T-helper 2 cell treated with Interferon-gamma antibody and Interleukin-4, amounts not matched to agents 5 μg/mL and 100 μg/mL, for 36 hours (primary cell): ENCODE results near the gene DDB1.

Experiments used
- DNase-seq: peaks from one replicate; pipeline ENCODE4 v3.0.0; 2021; ENCODE audit warnings: low spot score
- H3K27ac Mint-ChIP-seq: one replicate; pipeline ENCODE4 v1.8.0; 2021; ENCODE audit warnings: mild to moderate bottlenecking, mixed read lengths
- H3K27me3 Mint-ChIP-seq: one replicate; pipeline ENCODE4 v1.8.0; 2021; ENCODE audit warnings: low read depth, mixed read lengths
- H3K36me3 Mint-ChIP-seq: one replicate; pipeline ENCODE4 v1.8.0; 2021; ENCODE audit warnings: low read depth, mixed read lengths
- H3K4me1 Mint-ChIP-seq: one replicate; pipeline ENCODE4 v1.8.0; 2021; ENCODE audit warnings: low read depth, mixed read lengths
- H3K4me3 Mint-ChIP-seq: one replicate; pipeline ENCODE4 v1.8.0; 2022; ENCODE audit warnings: mild to moderate bottlenecking, moderate library complexity, mixed read lengths
- H3K9me3 Mint-ChIP-seq: one replicate; pipeline ENCODE4 v1.8.0; 2021; ENCODE audit warnings: mixed read lengths

DDB1 gene

GRCh38 chr11:61307354-61307753 is 25.6 kb downstream of the DDB1 start:
- no peaks in the 10 kb centered on the region for H3K27me3 Mint-ChIP-seq
- H3K4me1 Mint-ChIP-seq = no peaks in the 10 kb centered on the region
- no peak for DNase-seq
- H3K9me3 Mint-ChIP-seq = no peaks in the 10 kb centered on the region
- H3K27ac Mint-ChIP-seq = no peak overlapping the region
- H3K4me3 Mint-ChIP-seq = no peak overlapping the region
- peaks cover 40% of the 10 kb centered on the region for H3K36me3 Mint-ChIP-seq

GRCh38 chr11:61306221-61306620 is 26.7 kb downstream of the DDB1 start:
- Mint-ChIP-seq H3K4me1 (no peaks in the 10 kb centered on the region), H3K27me3 (no peaks in the 10 kb centered on the region)

GRCh38 chr11:61305417-61305816 is 27.5 kb downstream of the DDB1 start:
- peaks cover 44% of the 10 kb centered on the region for H3K36me3 Mint-ChIP-seq
- no peaks in the 10 kb centered on the region for H3K9me3 Mint-ChIP-seq
- no peak for DNase-seq
- no peaks in the 10 kb centered on the region for H3K4me1 Mint-ChIP-seq
- no peak overlapping the region for H3K4me3 Mint-ChIP-seq
- no peaks in the 10 kb centered on the region for H3K27me3 Mint-ChIP-seq
- no peak overlapping the region for H3K27ac Mint-ChIP-seq

More at GRCh38 chr11:61306221-61306620, 26.7 kb downstream of the DDB1 start:
- no peak for DNase-seq
- no peak overlapping the region for H3K27ac Mint-ChIP-seq
- no peaks in the 10 kb centered on the region for H3K9me3 Mint-ChIP-seq
- peaks cover 44% of the 10 kb centered on the region for H3K36me3 Mint-ChIP-seq
- no peak overlapping the region for H3K4me3 Mint-ChIP-seq

- peaks cover 3% of the 10 kb centered on the region for H3K4me1 Mint-ChIP-seq
- H3K27me3 Mint-ChIP-seq = no peaks in the 10 kb centered on the region
- no peak for DNase-seq
- no peak overlapping the region for H3K4me3 Mint-ChIP-seq
- H3K9me3 Mint-ChIP-seq = no peaks in the 10 kb centered on the region
- peaks cover 43% of the 10 kb centered on the region for H3K36me3 Mint-ChIP-seq
- no peak overlapping the region for H3K27ac Mint-ChIP-seq
These were observed 29.2 kb downstream of the DDB1 start for GRCh38 chr11:61303725-61304124.

GRCh38 chr11:61302550-61302949 is 30.4 kb downstream of the DDB1 start:
- no peaks in the 10 kb centered on the region for H3K27me3 Mint-ChIP-seq
- no peaks in the 10 kb centered on the region for H3K9me3 Mint-ChIP-seq
- H3K4me1 Mint-ChIP-seq = peaks cover 15% of the 10 kb centered on the region
- peaks cover 51% of the 10 kb centered on the region for H3K36me3 Mint-ChIP-seq
- H3K4me3 Mint-ChIP-seq = no peak overlapping the region
- no peak overlapping the region for H3K27ac Mint-ChIP-seq
- no peak for DNase-seq

- Mint-ChIP-seq H3K36me3 (peaks cover 45% of the 10 kb centered on the region), H3K27ac (peak overlapping the region; percentile 67), H3K4me3 (peak overlapping the region; percentile 19), H3K27me3 (peaks cover 2% of the 10 kb centered on the region), H3K9me3 (no peaks in the 10 kb centered on the region), H3K4me1 (peaks cover 25% of the 10 kb centered on the region)
- DNase-seq = no peak
These were observed 34.2 kb downstream of the DDB1 start for GRCh38 chr11:61298663-61299244.

GRCh38 chr11:61297746-61298145 is 35.2 kb downstream of the DDB1 start:
- Mint-ChIP-seq H3K27ac (peak overlapping the region; percentile 43), H3K4me3 (peak overlapping the region; percentile 1), H3K36me3 (peaks cover 40% of the 10 kb centered on the region), H3K27me3 (peaks cover 9% of the 10 kb centered on the region), H3K4me1 (peaks cover 31% of the 10 kb centered on the region), H3K9me3 (no peaks in the 10 kb centered on the region)
- DNase-seq = no peak

GRCh38 chr11:61297341-61297740 is 35.6 kb downstream of the DDB1 start:
- H3K36me3 Mint-ChIP-seq = peaks cover 39% of the 10 kb centered on the region
- H3K4me1 Mint-ChIP-seq = peaks cover 31% of the 10 kb centered on the region
- no peaks in the 10 kb centered on the region for H3K9me3 Mint-ChIP-seq
- H3K27ac Mint-ChIP-seq = peak overlapping the region; percentile 2
- DNase-seq = no peak
- peaks cover 11% of the 10 kb centered on the region for H3K27me3 Mint-ChIP-seq
- peak overlapping the region; percentile 3 for H3K4me3 Mint-ChIP-seq

- no peak for DNase-seq
- peaks cover 31% of the 10 kb centered on the region for H3K4me1 Mint-ChIP-seq
- peaks cover 23% of the 10 kb centered on the region for H3K36me3 Mint-ChIP-seq
- H3K9me3 Mint-ChIP-seq = no peaks in the 10 kb centered on the region
- H3K4me3 Mint-ChIP-seq = peak overlapping the region; percentile 55
- peaks cover 13% of the 10 kb centered on the region for H3K27me3 Mint-ChIP-seq
- no peak overlapping the region for H3K27ac Mint-ChIP-seq
These were observed 37.3 kb downstream of the DDB1 start for GRCh38 chr11:61295596-61295926.

GRCh38 chr11:61294717-61295595 is 37.9 kb downstream of the DDB1 start, which contains the start of gene VWCE:
Gene VWCE, minus strand, starts transcription at chr11:61295316. Its CDS starts 279 bp downstream, at chr11:61295037.
- Mint-ChIP-seq H3K27me3 (peaks cover 13% of the 10 kb centered on the region), H3K4me1 (peaks cover 31% of the 10 kb centered on the region)

GRCh38 chr11:61293867-61294716 is 38.8 kb downstream of the DDB1 start:
- no peaks in the 10 kb centered on the region for H3K9me3 Mint-ChIP-seq
- peaks cover 31% of the 10 kb centered on the region for H3K4me1 Mint-ChIP-seq
- H3K27me3 Mint-ChIP-seq = peaks cover 13% of the 10 kb centered on the region
- H3K36me3 Mint-ChIP-seq = peaks cover 16% of the 10 kb centered on the region
- H3K27ac Mint-ChIP-seq = peak overlapping the region; percentile 57
- H3K4me3 Mint-ChIP-seq = peak overlapping the region; percentile 84
- DNase-seq = peak; percentile 29

More at GRCh38 chr11:61294717-61295595, 37.9 kb downstream of the DDB1 start, which contains the start of gene VWCE:
- Mint-ChIP-seq H3K27ac (no peak within 1 kb of the TSS), H3K9me3 (no peaks in the 10 kb centered on the region), H3K4me3 (peak within 1 kb of the TSS; percentile 84), H3K36me3 (peaks cover 19% of the 10 kb centered on the region)
- DNase-seq = peak; percentile 72

- Mint-ChIP-seq H3K36me3 (peaks cover 4% of the 10 kb centered on the region), H3K4me1 (peaks cover 15% of the 10 kb centered on the region), H3K4me3 (no peak overlapping the region), H3K27ac (no peak overlapping the region), H3K9me3 (no peaks in the 10 kb centered on the region), H3K27me3 (peaks cover 13% of the 10 kb centered on the region)
- no peak for DNase-seq
These were observed 40.5 kb downstream of the DDB1 start for GRCh38 chr11:61292356-61292755.

- Mint-ChIP-seq H3K27ac (no peak overlapping the region), H3K4me3 (no peak overlapping the region), H3K36me3 (no peaks in the 10 kb centered on the region), H3K27me3 (peaks cover 13% of the 10 kb centered on the region), H3K4me1 (peaks cover 11% of the 10 kb centered on the region), H3K9me3 (no peaks in the 10 kb centered on the region)
- no peak for DNase-seq
These were observed 41.8 kb downstream of the DDB1 start for GRCh38 chr11:61290905-61291690.
